Epithelial cell of esophagus (primary cell): ENCODE results near the gene PTGFRN.

Source experiments
- DNase-seq: peaks from one replicate; pipeline ENCODE4 v3.0.0; 2010; ENCODE audit warnings: low read depth
- H3K4me3 ChIP-seq: 2 replicates; pipeline ENCODE4 v1.5.1; 2011; ENCODE audit warnings: mild to moderate bottlenecking, low read length, control low read depth
- CTCF ChIP-seq: IDR thresholded peaks from 2 replicates; pipeline ENCODE4 v1.5.1; 2011; ENCODE audit warnings: low read depth, mild to moderate bottlenecking, low read length, control low read depth, inconsistent platforms; ENCODE audit not compliant: insufficient read depth; ENCODE audit errors: missing control alignments

PTGFRN gene

GRCh38 chr1:116988908-116989307 lies 79.2 kb downstream of the PTGFRN start:
- no peak for TF ChIP-seq CTCF
- DNase-seq, result peak; percentile 55
- H3K4me3 ChIP-seq, result no peak overlapping the region

- H3K4me3 ChIP-seq, result no peak overlapping the region
- no peak for TF ChIP-seq CTCF
- no peak for DNase-seq
These were observed 80.1 kb downstream of the PTGFRN start for GRCh38 chr1:116989835-116990234.

- no peak for TF ChIP-seq CTCF
- peak; percentile 86 for DNase-seq
- H3K4me3 ChIP-seq, result no peak overlapping the region
These were observed 81.0 kb downstream of the PTGFRN start for GRCh38 chr1:116990612-116991151.

- no peak for TF ChIP-seq CTCF
- H3K4me3 ChIP-seq, result no peak overlapping the region
- DNase-seq, result no peak
These were observed 81.6 kb downstream of the PTGFRN start for GRCh38 chr1:116991171-116991845.

- H3K4me3 ChIP-seq, result no peak overlapping the region
- TF ChIP-seq CTCF, result no peak
These were observed 82.2 kb downstream of the PTGFRN start for GRCh38 chr1:116991918-116992317.

GRCh38 chr1:116993286-116993685 lies 83.6 kb downstream of the PTGFRN start:
- no peak overlapping the region for H3K4me3 ChIP-seq
- no peak for DNase-seq
- TF ChIP-seq CTCF, result no peak

More at GRCh38 chr1:116991918-116992317, 82.2 kb downstream of the PTGFRN start:
- peak; percentile 50 for DNase-seq

GRCh38 chr1:116994411-116994810 lies 84.7 kb downstream of the PTGFRN start:
- H3K4me3 ChIP-seq, result no peak overlapping the region
- no peak for DNase-seq
- no peak for TF ChIP-seq CTCF
